SH-SY5Y (cell line): ENCODE measurements around the gene TNFAIP8L1.

Experiments
- GATA2 ChIP-seq: IDR thresholded peaks from 2 replicates; pipeline ENCODE4 v1.6.1; 2011; ENCODE audit warnings: mild to moderate bottlenecking, low read depth, low read length
- GATA3 ChIP-seq: IDR thresholded peaks from 2 replicates; pipeline ENCODE4 v1.6.1; 2011; ENCODE audit warnings: low read depth, mild to moderate bottlenecking, low read length, moderate library complexity

- TF ChIP-seq GATA2 (no peak), GATA3 (no peak)
These were observed 3.3 kb downstream of the TNFAIP8L1 start for GRCh38 chr19:4642625-4643024.
